ENCODE measurements around the gene PKNOX2. TPM values are rescaled to one million over a fixed set of nuclear protein-coding genes. Genes with fewer than 3 reads are reported as not detected.

PKNOX2 gene
- total RNA-seq, 1 experiment from 2014 or later: 3.7 TPM

DNA sequence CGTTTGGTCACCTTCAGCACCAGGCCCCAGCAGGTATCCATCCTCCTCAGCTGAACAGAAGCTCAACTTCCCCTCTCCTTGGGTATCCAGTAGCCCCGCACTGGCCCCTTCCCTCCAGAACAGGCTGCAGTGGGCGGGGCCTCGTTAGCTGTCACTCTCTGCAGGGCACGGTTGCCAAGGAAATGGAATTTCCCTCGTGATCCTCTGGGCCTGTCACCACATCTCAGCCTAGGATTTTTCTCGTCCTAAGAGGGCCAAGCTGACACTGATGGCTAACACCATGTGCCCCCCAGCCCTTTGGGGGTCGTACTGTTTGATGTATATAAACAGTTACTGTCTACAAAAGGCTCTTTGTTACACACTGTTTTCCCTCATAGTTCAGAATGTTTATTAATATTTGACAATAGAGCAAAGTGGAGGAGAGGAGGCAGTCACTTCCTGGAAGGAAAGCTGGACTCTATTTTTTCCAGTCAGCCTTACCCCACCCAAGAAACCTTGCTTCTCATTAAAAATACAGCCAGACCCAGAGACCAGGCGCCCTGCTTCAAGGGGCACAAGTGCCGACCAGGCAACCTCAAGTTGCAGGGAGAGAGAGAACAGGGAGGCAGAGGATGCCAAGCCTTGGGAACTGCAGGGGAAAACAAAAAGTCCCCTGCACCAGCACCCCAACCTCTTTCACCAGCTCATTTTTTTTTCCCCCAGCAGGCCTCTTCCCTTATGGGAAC is 287.0 kb downstream of the PKNOX2 start (continued):
- TF ChIP-seq ATF2 (CRISPR knock-in tag; IDR thresholded peaks at IDR 0.05; ENCODE audit: borderline replicate concordance, low read depth) (no peak), ZNF671 (CRISPR knock-in tag; IDR thresholded peaks at IDR 0.05) (no peak), NFYB (CRISPR knock-in tag; conservative IDR thresholded peaks at IDR 0.05; ENCODE audit: low read depth) (no peak)
- TF ChIP-seq, protein P1, sequence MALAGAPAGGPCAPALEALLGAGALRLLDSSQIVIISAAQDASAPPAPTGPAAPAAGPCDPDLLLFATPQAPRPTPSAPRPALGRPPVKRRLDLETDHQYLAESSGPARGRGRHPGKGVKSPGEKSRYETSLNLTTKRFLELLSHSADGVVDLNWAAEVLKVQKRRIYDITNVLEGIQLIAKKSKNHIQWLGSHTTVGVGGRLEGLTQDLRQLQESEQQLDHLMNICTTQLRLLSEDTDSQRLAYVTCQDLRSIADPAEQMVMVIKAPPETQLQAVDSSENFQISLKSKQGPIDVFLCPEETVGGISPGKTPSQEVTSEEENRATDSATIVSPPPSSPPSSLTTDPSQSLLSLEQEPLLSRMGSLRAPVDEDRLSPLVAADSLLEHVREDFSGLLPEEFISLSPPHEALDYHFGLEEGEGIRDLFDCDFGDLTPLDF (CRISPR knock-in tag; IDR thresholded peaks at IDR 0.05): no peak

DNA sequence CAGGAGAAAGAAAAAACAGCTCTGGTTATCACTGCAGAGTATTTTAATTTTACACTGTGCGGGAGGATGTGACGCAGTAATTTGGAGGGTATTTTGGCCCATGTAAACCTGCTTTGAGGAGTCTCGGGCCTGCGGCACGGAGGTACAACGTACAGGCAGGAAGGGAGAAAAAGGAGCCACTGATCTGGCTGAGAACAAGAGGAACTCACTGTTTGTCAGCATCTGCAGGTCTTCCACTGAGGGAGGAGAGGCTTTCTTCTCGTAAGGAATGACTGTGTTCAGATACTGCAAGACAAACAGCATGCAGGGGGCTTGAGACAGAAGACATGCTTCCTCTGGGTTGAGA is 287.5 kb downstream of the PKNOX2 start:
- CTCF ChIA-PET: interaction anchor here (0.6 to 4.3 kb wide), 19 partner anchors 9 to 360 kb away, joined by 3 to 50 read pairs (median 5); partner anchors contain the start of gene EI24
- no peak for ATAC-seq
- Mint-ChIP-seq H3K27ac (peak overlapping the region; percentile 10; the same call in 1 of the 2 replicates), H3K36me3 (no peaks in the 10 kb centered on the region), H3K4me1 (peaks cover 26% of the 10 kb centered on the region), H3K27me3 (ENCODE audit: low read depth) (no peaks in the 10 kb centered on the region), H3K4me3 (no peak overlapping the region), H3K9me3 (no peaks in the 10 kb centered on the region)
- POLR2A ChIA-PET: interaction anchor here (0.6 to 1.0 kb wide), 3 partner anchors 8 to 84 kb away, joined by 3 to 4 read pairs (median 3); no protein-coding TSS in a partner anchor
- TF ChIP-seq GRHL2 (CRISPR knock-in tag; IDR thresholded peaks at IDR 0.05; ENCODE audit: insufficient replicate concordance, severe bottlenecking) (no peak), NR1H2 (CRISPR knock-in tag; IDR thresholded peaks at IDR 0.05) (no peak), MYBL2 (CRISPR knock-in tag; IDR thresholded peaks at IDR 0.05) (no peak), NR3C1 (CRISPR knock-in tag; conservative IDR thresholded peaks at IDR 0.05; ENCODE audit: low read depth) (no peak), CREB1 (CRISPR knock-in tag; IDR thresholded peaks at IDR 0.05) (no peak), ETV6 (CRISPR knock-in tag; IDR thresholded peaks at IDR 0.05) (no peak), ZSCAN18 (CRISPR knock-in tag; IDR thresholded peaks at IDR 0.05) (no peak), SMAD4 (CRISPR knock-in tag; IDR thresholded peaks at IDR 0.05) (no peak), SMAD3 (CRISPR knock-in tag; IDR thresholded peaks at IDR 0.05; ENCODE audit: borderline replicate concordance) (no peak), ESRRA (CRISPR knock-in tag; IDR thresholded peaks at IDR 0.05; ENCODE audit: borderline replicate concordance) (no peak)
- TF ChIP-seq, protein P2, sequence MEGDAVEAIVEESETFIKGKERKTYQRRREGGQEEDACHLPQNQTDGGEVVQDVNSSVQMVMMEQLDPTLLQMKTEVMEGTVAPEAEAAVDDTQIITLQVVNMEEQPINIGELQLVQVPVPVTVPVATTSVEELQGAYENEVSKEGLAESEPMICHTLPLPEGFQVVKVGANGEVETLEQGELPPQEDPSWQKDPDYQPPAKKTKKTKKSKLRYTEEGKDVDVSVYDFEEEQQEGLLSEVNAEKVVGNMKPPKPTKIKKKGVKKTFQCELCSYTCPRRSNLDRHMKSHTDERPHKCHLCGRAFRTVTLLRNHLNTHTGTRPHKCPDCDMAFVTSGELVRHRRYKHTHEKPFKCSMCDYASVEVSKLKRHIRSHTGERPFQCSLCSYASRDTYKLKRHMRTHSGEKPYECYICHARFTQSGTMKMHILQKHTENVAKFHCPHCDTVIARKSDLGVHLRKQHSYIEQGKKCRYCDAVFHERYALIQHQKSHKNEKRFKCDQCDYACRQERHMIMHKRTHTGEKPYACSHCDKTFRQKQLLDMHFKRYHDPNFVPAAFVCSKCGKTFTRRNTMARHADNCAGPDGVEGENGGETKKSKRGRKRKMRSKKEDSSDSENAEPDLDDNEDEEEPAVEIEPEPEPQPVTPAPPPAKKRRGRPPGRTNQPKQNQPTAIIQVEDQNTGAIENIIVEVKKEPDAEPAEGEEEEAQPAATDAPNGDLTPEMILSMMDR (IDR thresholded peaks at IDR 0.05): no peak
- DNase-seq (ENCODE audit: low spot score): no peak

DNA sequence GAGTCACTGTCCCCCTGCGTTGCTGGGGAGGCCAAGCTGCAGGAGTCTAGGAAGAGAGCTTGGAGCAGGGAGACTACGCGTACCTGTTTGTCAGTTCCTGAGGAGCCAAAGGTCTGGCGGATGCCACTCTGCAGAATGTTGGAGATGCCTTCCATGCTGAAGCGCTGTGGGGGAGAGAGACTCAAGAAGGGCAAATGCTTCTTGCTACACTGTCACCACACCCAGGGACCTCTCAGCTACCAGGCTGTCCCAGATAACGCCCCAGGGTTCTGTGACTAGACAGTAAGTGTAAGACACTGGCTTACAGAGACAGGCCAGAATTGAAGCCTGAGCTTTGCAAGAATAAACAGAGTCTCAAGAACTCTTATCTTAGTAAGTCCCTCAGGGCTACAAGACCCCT is 289.5 kb downstream of the PKNOX2 start:
- Mint-ChIP-seq H3K27ac (no peak overlapping the region), H3K4me3 (no peak overlapping the region), H3K4me1 (peaks cover 36% of the 10 kb centered on the region), H3K27me3 (ENCODE audit: low read depth) (no peaks in the 10 kb centered on the region), H3K36me3 (no peaks in the 10 kb centered on the region), H3K9me3 (no peaks in the 10 kb centered on the region)
- DNase-seq (ENCODE audit: low spot score): no peak
- TF ChIP-seq TEAD4 (CRISPR knock-in tag; IDR thresholded peaks at IDR 0.05): no peak
- no peak for TF ChIP-seq FOXJ3 (CRISPR knock-in tag; IDR thresholded peaks at IDR 0.05; ENCODE audit: borderline replicate concordance)
- no peak for TF ChIP-seq OVOL2 (CRISPR knock-in tag; IDR thresholded peaks at IDR 0.05; ENCODE audit: borderline replicate concordance)
- TF ChIP-seq AR (CRISPR knock-in tag; IDR thresholded peaks at IDR 0.05): no peak
- TF ChIP-seq IRF2 (CRISPR knock-in tag; IDR thresholded peaks at IDR 0.05; ENCODE audit: borderline replicate concordance, low read depth): no peak
- ChIA-PET POLR2A (no interaction called here), CTCF (interaction anchor here (0.8 to 4.3 kb wide), 6 partner anchors 11 to 330 kb away, joined by 3 to 50 read pairs (median 12); no protein-coding TSS in a partner anchor)
- ATAC-seq: no peak

Measured in WTC11 (cell line).